HepG2 (cell line): Measurements from ENCODE around the gene TMEM95. TPM values are rescaled to one million over a fixed set of nuclear protein-coding genes. Genes with fewer than 3 reads are reported as not detected.

Experiments
- CSRNP2 ChIP-seq: sonication (generic); formaldehyde crosslinking; conservative IDR thresholded peaks from 2 replicates; pipeline ENCODE4 v1.8.0; 2022; ENCODE audit warnings: low read depth, missing genetic modification reagents
- IRX3 ChIP-seq: sonication (generic); formaldehyde crosslinking; IDR thresholded peaks from 2 replicates; pipeline ENCODE4 v1.8.1; 2023; ENCODE audit warnings: mild to moderate bottlenecking, low read depth, missing genetic modification reagents, borderline replicate concordance
- MXD4 ChIP-seq: IDR thresholded peaks from 2 replicates; pipeline ENCODE4 v1.6.1; 2016; ENCODE audit warnings: mild to moderate bottlenecking, missing biosample characterization, missing genetic modification reagents
- NFYB ChIP-seq: sonication (generic); formaldehyde crosslinking; IDR thresholded peaks from 2 replicates; pipeline ENCODE4 v1.4.0; 2020; ENCODE audit warnings: missing genetic modification reagents
- POLR2A ChIP-seq, 2 experiments: IDR thresholded peaks; 2 replicates each; pipeline ENCODE4 v1.6.1; 2011; ENCODE audit warnings: low read depth in 2 of 2, low read length in 2 of 2, mild to moderate bottlenecking in 1 of 2, moderate library complexity in 1 of 2; ENCODE audit not compliant: insufficient read depth in 1 of 2
- YEATS2 ChIP-seq: sonication (generic); formaldehyde crosslinking; IDR thresholded peaks from 2 replicates; pipeline ENCODE4 v1.4.0; 2020; ENCODE audit warnings: missing genetic modification reagents, borderline replicate concordance
- ZBTB7B ChIP-seq: sonication (generic); formaldehyde crosslinking; IDR thresholded peaks from 2 replicates; pipeline ENCODE4 v1.4.0; 2020; ENCODE audit warnings: missing genetic modification reagents
- ZNF556 ChIP-seq: sonication (generic); formaldehyde crosslinking; IDR thresholded peaks from 2 replicates; pipeline ENCODE4 v1.4.0; 2020; ENCODE audit warnings: mild to moderate bottlenecking, missing genetic modification reagents, borderline replicate concordance
- ZNF782 ChIP-seq: sonication (generic); formaldehyde crosslinking; IDR thresholded peaks from 2 replicates; pipeline ENCODE4 v1.4.0; 2020; ENCODE audit warnings: missing genetic modification reagents, mild to moderate bottlenecking, borderline replicate concordance
- ZNF784 ChIP-seq: sonication (generic); formaldehyde crosslinking; IDR thresholded peaks from 2 replicates; pipeline ENCODE4 v1.5.1; 2020; ENCODE audit warnings: missing genetic modification reagents, mild to moderate bottlenecking, borderline replicate concordance
- ZNF883 ChIP-seq: sonication (generic); formaldehyde crosslinking; IDR thresholded peaks from 2 replicates; pipeline ENCODE4 v1.5.1; 2020; ENCODE audit warnings: mild to moderate bottlenecking, missing genetic modification reagents; ENCODE audit errors: not compliant biosample characterization
- polyA plus RNA-seq, 8 experiments: library from polyadenylated mRNA; depleted of rRNA in 3 of 8; stranded (reverse) in 7 of 8; unstranded in 1 of 8; fragments of >200 nt; fragmentation: Illumina TruSeq in 4 of 8; extraction: Trizol in 4 of 8; gene quantifications; 2 replicates each; pipeline versions ENCODE4 v1.2.1 to v1.2.3, GENCODE V29; 2011 to 2016; ENCODE audit warnings: low read depth in 4 of 8, missing spikeins in 1 of 8, mixed read lengths in 1 of 8; ENCODE audit not compliant: insufficient read depth in 1 of 8
- total RNA-seq, 5 experiments: library from RNA; depleted of rRNA; stranded (reverse); fragments of >200 nt; fragmentation: Illumina TruSeq; extraction: Trizol; gene quantifications; 2 replicates each; pipeline ENCODE4 v1.2.3, GENCODE V29; 2016; ENCODE audit warnings: low read depth in 1 of 5
- TF ChIP-seq, protein P1 (sequence below): sonication (generic); formaldehyde crosslinking; IDR thresholded peaks from 2 replicates; pipeline ENCODE4 v1.8.0; 2023; ENCODE audit warnings: mild to moderate bottlenecking, missing genetic modification reagents
- TF ChIP-seq, protein P2 (sequence below): sonication (generic); formaldehyde crosslinking; IDR thresholded peaks from 2 replicates; pipeline ENCODE4 v1.5.0; 2020; ENCODE audit warnings: mild to moderate bottlenecking, missing genetic modification reagents, borderline replicate concordance
- TF ChIP-seq, protein P3 (sequence below): sonication (generic); formaldehyde crosslinking; IDR thresholded peaks from 2 replicates; pipeline ENCODE4 v1.4.0; 2020; ENCODE audit warnings: mild to moderate bottlenecking, missing genetic modification reagents
- TF ChIP-seq, protein P4 (sequence below): sonication (generic); formaldehyde crosslinking; IDR thresholded peaks from 2 replicates; pipeline ENCODE4 v1.4.0; 2020; ENCODE audit warnings: missing genetic modification reagents

The TMEM95 gene
- total and polyA plus RNA-seq, 2 of the 13 experiments (the other 11 are each of a cell fraction or from before 2014, with no cell fraction given), result not detected

GRCh38 chr17:7394452-7395191 lies 39.7 kb downstream of the TMEM95 start, which contains the start of gene PLSCR3 (continued):
- TF ChIP-seq, protein P1, sequence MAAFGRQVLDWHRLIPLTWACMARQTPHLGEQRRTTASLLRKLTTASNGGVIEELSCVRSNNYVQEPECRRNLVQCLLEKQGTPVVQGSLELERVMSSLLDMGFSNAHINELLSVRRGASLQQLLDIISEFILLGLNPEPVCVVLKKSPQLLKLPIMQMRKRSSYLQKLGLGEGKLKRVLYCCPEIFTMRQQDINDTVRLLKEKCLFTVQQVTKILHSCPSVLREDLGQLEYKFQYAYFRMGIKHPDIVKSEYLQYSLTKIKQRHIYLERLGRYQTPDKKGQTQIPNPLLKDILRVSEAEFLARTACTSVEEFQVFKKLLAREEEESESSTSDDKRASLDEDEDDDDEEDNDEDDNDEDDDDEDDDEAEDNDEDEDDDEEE (CRISPR knock-in tag), result 0 out of 2 replicates have a peak, but pooled peaks have one; percentile 1
- TF ChIP-seq ZNF782 (CRISPR knock-in tag), result no peak
- TF ChIP-seq ZBTB7B, result peak; percentile 89; the same call in 1 of the 2 replicates
- TF ChIP-seq POLR2A (IDR thresholded peaks at IDR 0.05; ENCODE audit: insufficient read depth in 1 of 2, low read depth in 2 of 2, low read length in 2 of 2), result peak; percentile 59 to 84; a peak in 3 of 4 replicates
- TF ChIP-seq MXD4 (CRISPR knock-in tag), result peak; percentile 41; the same call in 1 of the 2 replicates
- TF ChIP-seq ZNF556, result peak; percentile 27; the same call in 1 of the 2 replicates
- TF ChIP-seq CSRNP2, result no peak
- TF ChIP-seq ZNF883, result peak; percentile 77
- TF ChIP-seq NFYB, result 0 out of 2 replicates have a peak, but pooled peaks have one; percentile 11
- peak; percentile 46; the same call in 1 of the 2 replicates for TF ChIP-seq YEATS2 (CRISPR knock-in tag)
- TF ChIP-seq, protein P2, sequence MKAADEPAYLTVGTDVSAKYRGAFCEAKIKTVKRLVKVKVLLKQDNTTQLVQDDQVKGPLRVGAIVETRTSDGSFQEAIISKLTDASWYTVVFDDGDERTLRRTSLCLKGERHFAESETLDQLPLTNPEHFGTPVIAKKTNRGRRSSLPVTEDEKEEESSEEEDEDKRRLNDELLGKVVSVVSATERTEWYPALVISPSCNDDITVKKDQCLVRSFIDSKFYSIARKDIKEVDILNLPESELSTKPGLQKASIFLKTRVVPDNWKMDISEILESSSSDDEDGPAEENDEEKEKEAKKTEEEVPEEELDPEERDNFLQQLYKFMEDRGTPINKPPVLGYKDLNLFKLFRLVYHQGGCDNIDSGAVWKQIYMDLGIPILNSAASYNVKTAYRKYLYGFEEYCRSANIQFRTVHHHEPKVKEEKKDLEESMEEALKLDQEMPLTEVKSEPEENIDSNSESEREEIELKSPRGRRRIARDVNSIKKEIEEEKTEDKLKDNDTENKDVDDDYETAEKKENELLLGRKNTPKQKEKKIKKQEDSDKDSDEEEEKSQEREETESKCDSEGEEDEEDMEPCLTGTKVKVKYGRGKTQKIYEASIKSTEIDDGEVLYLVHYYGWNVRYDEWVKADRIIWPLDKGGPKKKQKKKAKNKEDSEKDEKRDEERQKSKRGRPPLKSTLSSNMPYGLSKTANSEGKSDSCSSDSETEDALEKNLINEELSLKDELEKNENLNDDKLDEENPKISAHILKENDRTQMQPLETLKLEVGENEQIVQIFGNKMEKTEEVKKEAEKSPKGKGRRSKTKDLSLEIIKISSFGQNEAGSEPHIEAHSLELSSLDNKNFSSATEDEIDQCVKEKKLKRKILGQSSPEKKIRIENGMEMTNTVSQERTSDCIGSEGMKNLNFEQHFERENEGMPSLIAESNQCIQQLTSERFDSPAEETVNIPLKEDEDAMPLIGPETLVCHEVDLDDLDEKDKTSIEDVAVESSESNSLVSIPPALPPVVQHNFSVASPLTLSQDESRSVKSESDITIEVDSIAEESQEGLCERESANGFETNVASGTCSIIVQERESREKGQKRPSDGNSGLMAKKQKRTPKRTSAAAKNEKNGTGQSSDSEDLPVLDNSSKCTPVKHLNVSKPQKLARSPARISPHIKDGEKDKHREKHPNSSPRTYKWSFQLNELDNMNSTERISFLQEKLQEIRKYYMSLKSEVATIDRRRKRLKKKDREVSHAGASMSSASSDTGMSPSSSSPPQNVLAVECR (CRISPR knock-in tag), result peak; percentile 51; the same call in 1 of the 2 replicates
- TF ChIP-seq, protein P3, sequence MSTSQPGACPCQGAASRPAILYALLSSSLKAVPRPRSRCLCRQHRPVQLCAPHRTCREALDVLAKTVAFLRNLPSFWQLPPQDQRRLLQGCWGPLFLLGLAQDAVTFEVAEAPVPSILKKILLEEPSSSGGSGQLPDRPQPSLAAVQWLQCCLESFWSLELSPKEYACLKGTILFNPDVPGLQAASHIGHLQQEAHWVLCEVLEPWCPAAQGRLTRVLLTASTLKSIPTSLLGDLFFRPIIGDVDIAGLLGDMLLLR (CRISPR knock-in tag), result 0 out of 2 replicates have a peak, but pooled peaks have one; percentile 30
- TF ChIP-seq, protein P4, sequence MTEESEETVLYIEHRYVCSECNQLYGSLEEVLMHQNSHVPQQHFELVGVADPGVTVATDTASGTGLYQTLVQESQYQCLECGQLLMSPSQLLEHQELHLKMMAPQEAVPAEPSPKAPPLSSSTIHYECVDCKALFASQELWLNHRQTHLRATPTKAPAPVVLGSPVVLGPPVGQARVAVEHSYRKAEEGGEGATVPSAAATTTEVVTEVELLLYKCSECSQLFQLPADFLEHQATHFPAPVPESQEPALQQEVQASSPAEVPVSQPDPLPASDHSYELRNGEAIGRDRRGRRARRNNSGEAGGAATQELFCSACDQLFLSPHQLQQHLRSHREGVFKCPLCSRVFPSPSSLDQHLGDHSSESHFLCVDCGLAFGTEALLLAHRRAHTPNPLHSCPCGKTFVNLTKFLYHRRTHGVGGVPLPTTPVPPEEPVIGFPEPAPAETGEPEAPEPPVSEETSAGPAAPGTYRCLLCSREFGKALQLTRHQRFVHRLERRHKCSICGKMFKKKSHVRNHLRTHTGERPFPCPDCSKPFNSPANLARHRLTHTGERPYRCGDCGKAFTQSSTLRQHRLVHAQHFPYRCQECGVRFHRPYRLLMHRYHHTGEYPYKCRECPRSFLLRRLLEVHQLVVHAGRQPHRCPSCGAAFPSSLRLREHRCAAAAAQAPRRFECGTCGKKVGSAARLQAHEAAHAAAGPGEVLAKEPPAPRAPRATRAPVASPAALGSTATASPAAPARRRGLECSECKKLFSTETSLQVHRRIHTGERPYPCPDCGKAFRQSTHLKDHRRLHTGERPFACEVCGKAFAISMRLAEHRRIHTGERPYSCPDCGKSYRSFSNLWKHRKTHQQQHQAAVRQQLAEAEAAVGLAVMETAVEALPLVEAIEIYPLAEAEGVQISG (CRISPR knock-in tag), result peak; percentile 75
- peak; percentile 58; the same call in 1 of the 2 replicates for TF ChIP-seq ZNF784 (CRISPR knock-in tag)
- peak; percentile 27; the same call in 1 of the 2 replicates for TF ChIP-seq IRX3 (CRISPR knock-in tag)
